ENCODE measurements around the gene AUP1. TPM values are rescaled to one million over a fixed set of nuclear protein-coding genes. Genes with fewer than 3 reads are reported as not detected.

AUP1 gene
- total RNA-seq, 3 donors from 2014 or later, result 108 to 130 (median 128) TPM

DNA sequence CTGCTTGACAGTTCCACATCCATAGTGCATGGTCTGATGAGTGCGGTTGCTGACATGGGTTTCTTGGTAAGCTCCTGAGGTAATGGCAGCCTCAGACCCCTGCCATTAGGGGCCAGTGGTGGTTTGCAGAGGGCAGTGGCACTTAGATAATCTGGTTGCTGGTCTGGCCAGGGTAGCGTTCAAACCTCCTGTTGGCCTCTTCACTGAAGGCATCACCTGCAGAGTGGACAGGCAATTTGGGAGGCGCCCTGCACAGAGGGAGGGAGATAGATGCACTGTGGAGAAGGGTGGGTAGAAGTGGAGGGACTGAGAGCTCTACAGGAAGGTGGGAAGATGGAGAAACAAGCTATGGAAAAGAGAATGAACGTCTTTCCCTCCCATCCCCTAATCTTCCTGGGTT lies 4.0 kb upstream of the AUP1 start:
- Histone ChIP-seq H3K27ac (no peak overlapping the region), H3K4me3 (no peak overlapping the region), H3K9me3 (no peaks in the 10 kb centered on the region), H3K36me3 (no peaks in the 10 kb centered on the region), H3K27me3 (no peaks in the 10 kb centered on the region), H3K4me1 (peaks cover 0 to 15% of the 10 kb centered on the region in 2 donors)
- no peak for DNase-seq (ENCODE audit: low spot score in 2 of 2)
- TF ChIP-seq POLR2A (IDR thresholded peaks at IDR 0.05), result no peak
- TF ChIP-seq, protein P1, sequence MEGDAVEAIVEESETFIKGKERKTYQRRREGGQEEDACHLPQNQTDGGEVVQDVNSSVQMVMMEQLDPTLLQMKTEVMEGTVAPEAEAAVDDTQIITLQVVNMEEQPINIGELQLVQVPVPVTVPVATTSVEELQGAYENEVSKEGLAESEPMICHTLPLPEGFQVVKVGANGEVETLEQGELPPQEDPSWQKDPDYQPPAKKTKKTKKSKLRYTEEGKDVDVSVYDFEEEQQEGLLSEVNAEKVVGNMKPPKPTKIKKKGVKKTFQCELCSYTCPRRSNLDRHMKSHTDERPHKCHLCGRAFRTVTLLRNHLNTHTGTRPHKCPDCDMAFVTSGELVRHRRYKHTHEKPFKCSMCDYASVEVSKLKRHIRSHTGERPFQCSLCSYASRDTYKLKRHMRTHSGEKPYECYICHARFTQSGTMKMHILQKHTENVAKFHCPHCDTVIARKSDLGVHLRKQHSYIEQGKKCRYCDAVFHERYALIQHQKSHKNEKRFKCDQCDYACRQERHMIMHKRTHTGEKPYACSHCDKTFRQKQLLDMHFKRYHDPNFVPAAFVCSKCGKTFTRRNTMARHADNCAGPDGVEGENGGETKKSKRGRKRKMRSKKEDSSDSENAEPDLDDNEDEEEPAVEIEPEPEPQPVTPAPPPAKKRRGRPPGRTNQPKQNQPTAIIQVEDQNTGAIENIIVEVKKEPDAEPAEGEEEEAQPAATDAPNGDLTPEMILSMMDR (IDR thresholded peaks at IDR 0.05), result no peak
- TF ChIP-seq POLR2AphosphoS5 (IDR thresholded peaks at IDR 0.05), result no peak
- intact Hi-C loops (cut with DNase I; ENCODE audit: low total_unique reads), result no loop called here

DNA sequence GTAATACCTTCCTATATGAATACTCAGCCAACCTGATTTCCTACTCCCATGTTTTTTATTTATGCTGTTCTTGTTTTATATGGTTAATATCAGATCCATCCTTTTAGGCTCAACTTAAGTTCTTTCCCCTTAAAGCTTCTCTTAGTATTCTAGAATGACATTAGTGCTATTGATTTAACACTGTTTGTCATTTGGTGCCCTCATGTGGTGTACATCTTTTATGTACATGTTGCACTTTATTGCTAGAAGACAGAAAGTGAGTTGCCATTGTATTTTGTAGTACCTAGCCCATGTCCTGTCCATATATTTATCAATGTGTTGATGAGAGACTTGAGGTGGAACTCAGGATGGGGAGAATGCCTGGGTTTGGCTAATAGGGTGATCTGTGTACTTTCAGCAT lies 2.7 kb upstream of the AUP1 start:
- Histone ChIP-seq H3K36me3 (no peaks in the 10 kb centered on the region), H3K9me3 (no peaks in the 10 kb centered on the region), H3K4me1 (peaks cover 0 to 18% of the 10 kb centered on the region in 2 donors), H3K4me3 (no peak overlapping the region), H3K27ac (no peak overlapping the region), H3K27me3 (no peaks in the 10 kb centered on the region)
- intact Hi-C loops (cut with DNase I; ENCODE audit: low total_unique reads), result no loop called here
- TF ChIP-seq POLR2A (IDR thresholded peaks at IDR 0.05), result no peak
- no peak for TF ChIP-seq POLR2AphosphoS5 (IDR thresholded peaks at IDR 0.05)
- TF ChIP-seq, protein P1 (IDR thresholded peaks at IDR 0.05), result no peak
- no peak for DNase-seq (ENCODE audit: low spot score in 2 of 2)

DNA sequence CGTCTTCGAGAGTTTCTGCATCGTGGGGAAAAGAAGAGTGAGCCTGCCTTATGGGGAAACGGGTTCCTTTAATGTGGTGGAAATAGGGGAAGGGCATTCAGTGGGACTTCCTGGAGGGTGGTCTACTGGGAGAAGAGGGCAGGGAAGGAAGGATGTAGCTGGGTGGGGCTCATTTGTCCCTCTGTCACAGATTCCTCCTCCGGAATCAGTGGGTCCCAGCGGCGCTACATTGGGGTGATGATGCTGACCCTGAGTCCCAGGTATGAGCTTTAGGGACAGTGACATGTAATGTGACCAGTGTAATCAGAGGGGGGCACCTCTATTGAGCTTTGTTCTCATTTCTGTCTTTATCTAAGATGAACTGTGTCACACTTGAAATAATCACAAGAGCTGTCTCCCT lies 2.2 kb upstream of the AUP1 start:
- peaks cover 0 to 18% of the 10 kb centered on the region in 2 donors for H3K4me1 ChIP-seq
- no peaks in the 10 kb centered on the region for H3K27me3 ChIP-seq
- H3K4me3 ChIP-seq, result no peak overlapping the region
- no peak for DNase-seq (ENCODE audit: low spot score in 2 of 2)
- TF ChIP-seq POLR2AphosphoS5 (IDR thresholded peaks at IDR 0.05) (no peak), POLR2A (IDR thresholded peaks at IDR 0.05) (no peak)
- TF ChIP-seq, protein P1 (IDR thresholded peaks at IDR 0.05), result no peak
- no peak overlapping the region for H3K27ac ChIP-seq
- H3K9me3 ChIP-seq, result no peaks in the 10 kb centered on the region
- no peaks in the 10 kb centered on the region for H3K36me3 ChIP-seq
- intact Hi-C loops (cut with DNase I; ENCODE audit: low total_unique reads), result no loop called here

DNA sequence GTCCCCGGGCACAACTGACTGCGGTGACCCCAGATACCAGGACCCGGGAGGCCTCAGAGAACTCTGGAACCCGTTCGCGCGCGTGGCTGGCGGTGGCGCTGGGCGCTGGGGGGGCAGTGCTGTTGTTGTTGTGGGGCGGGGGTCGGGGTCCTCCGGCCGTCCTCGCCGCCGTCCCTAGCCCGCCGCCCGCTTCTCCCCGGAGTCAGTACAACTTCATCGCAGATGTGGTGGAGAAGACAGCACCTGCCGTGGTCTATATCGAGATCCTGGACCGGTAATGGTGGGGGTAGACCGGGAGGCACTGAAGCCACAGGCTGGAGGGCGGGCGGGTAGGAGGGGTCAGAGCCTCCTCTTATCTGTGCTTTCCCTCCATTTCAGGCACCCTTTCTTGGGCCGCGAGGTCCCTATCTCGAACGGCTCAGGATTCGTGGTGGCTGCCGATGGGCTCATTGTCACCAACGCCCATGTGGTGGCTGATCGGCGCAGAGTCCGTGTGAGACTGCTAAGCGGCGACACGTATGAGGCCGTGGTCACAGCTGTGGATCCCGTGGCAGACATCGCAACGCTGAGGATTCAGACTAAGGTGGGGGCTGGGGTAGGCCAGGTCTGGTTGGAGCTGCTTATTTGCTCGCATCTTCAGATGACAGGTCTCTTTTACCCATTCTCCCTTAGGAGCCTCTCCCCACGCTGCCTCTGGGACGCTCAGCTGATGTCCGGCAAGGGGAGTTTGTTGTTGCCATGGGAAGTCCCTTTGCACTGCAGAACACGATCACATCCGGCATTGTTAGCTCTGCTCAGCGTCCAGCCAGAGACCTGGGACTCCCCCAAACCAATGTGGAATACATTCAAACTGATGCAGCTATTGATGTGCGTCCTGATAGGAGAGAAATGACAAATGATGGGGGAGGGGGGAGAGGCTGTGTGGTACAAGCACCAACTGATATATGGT lies 1.0 kb upstream of the AUP1 start:
- no peaks in the 10 kb centered on the region for H3K36me3 ChIP-seq
- peak overlapping the region; percentile 90 to 92 for H3K27ac ChIP-seq
- H3K4me3 ChIP-seq, result peak overlapping the region; percentile 75 to 92 (median 77)
- no peaks in the 10 kb centered on the region for H3K9me3 ChIP-seq
- H3K4me1 ChIP-seq, result peaks cover 0 to 18% of the 10 kb centered on the region in 2 donors
- intact Hi-C loops (cut with DNase I; ENCODE audit: low total_unique reads), result no loop called here
- no peaks in the 10 kb centered on the region for H3K27me3 ChIP-seq
- no peak for DNase-seq (ENCODE audit: low spot score in 2 of 2)
- no peak for TF ChIP-seq POLR2AphosphoS5 (IDR thresholded peaks at IDR 0.05)
- TF ChIP-seq, protein P1 (IDR thresholded peaks at IDR 0.05), result no peak
- no peak for TF ChIP-seq POLR2A (IDR thresholded peaks at IDR 0.05)

All from breast epithelium (tissue), 4 donors.